ENCODE results near the gene BRAF. TPM values are rescaled to one million over a fixed set of nuclear protein-coding genes. Genes with fewer than 3 reads are reported as not detected.

Gene BRAF
- total RNA-seq, 1 experiment from 2014 or later: 29.7 TPM

DNA sequence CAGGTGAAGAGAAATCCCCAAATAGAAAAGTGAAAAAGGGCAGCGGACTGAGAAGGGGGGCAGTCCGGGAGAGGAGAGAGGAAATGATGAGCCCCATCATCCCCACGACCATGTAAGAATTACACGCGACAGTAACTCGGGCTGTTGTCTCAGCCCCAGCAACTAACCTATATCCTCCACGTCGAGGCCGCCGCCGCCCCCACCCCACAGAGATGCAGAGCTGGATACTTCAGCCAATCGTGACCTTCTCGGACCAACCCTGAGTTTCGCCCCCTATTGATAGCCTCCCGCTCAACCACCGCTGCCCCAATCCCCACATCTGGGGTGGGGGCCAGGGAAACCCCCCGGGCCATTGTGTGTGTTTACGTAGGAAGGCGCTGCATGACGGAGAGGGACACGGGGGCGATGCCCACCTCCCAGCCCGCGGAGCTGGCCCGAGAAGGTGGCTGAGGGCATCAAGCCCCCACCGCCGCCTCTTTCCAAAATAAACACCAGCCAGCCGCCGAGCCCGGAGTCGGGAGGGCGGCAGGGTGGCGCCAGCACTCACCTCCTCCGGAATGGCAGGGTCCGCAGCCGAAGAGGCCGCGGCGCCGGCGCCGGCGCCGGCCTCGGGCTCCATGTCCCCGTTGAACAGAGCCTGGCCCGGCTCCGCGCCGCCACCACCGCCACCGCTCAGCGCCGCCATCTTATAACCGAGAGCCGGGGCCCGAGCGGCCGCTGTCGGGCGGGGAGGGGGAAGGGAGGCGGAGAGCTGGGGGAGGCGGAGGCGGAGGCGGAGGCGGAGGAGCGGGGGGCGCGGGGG lies 509 bp downstream of the BRAF start:
- RAD21 ChIA-PET (ENCODE audit: low non-redundant PET in 1 of 2, low total read pairs in 2 of 2, uncharacterized antibody in 2 of 2, unreplicated experiment in 2 of 2): no interaction called here
- intact Hi-C loops (cut with micrococcal nuclease): loop anchor here (2.0 kb wide), 2 partner anchors 91 to 113 kb away; partner anchors contain the start of gene MRPS33
- CTCF ChIA-PET: interaction anchor here (1.0 kb wide), 1 partner anchor 91 kb away, joined by 4 read pairs; the partner anchor contains the start of gene MRPS33
- Histone ChIP-seq H3K9me2 (ENCODE audit: insufficient read depth) (no peaks in the 10 kb centered on the region), H3K79me2 (ENCODE audit: insufficient read depth, low read length) (peaks cover 52% of the 10 kb centered on the region), H3K9me3 (ENCODE audit: control insufficient read depth in 1 of 2, insufficient read depth in 1 of 2, low read depth in 1 of 2, low read length in 2 of 2) (no peaks in the 10 kb centered on the region), H3K4me1 (ENCODE audit: control insufficient read depth in 1 of 2, insufficient read depth in 2 of 2, low read length in 2 of 2) (peaks cover 0 to 14% of the 10 kb centered on the region in 2 experiments; a peak in 3 of 4 replicates), H3K9ac (ENCODE audit: low read length) (peak overlapping the region; percentile 88), H2AFZ (ENCODE audit: low read depth, low read length, poor library complexity, severe bottlenecking) (peak overlapping the region; percentile 77), H3K27ac (ENCODE audit: low read depth, low read length) (peak overlapping the region; percentile 89), H3K4me2 (ENCODE audit: low read length) (peak overlapping the region; percentile 82), H3K27me3 (ENCODE audit: insufficient read depth, low read length) (no peaks in the 10 kb centered on the region), H3K36me3 (ENCODE audit: control insufficient read depth in 1 of 2, insufficient read depth in 2 of 2, low read length in 2 of 2) (no peaks in the 10 kb centered on the region), H3K4me3 (replicated peaks in 1 of 2; ENCODE audit: low read depth in 1 of 2, low read length in 2 of 2) (peak overlapping the region; percentile 88), H4K20me1 (ENCODE audit: insufficient read depth) (0 out of 2 replicates have a peak, but pooled peaks cover 3% of the 10 kb centered on the region)
- TF ChIP-seq POLR2AphosphoS5 (IDR thresholded peaks at IDR 0.05; ENCODE audit: low read depth, low read length) (no peak), RAD21 (IDR thresholded peaks at IDR 0.05; ENCODE audit: low read depth) (no peak), YY1 (IDR thresholded peaks at IDR 0.05; ENCODE audit: extremely low read depth, insufficient replicate concordance, low read depth, low read length) (peak; percentile 92), EGR1 (IDR thresholded peaks at IDR 0.05; ENCODE audit: low read depth) (peak; percentile 59; the same call in 1 of the 2 replicates), ZFX (IDR thresholded peaks at IDR 0.05) (peak; percentile 74)
- TF ChIP-seq, protein P1, sequence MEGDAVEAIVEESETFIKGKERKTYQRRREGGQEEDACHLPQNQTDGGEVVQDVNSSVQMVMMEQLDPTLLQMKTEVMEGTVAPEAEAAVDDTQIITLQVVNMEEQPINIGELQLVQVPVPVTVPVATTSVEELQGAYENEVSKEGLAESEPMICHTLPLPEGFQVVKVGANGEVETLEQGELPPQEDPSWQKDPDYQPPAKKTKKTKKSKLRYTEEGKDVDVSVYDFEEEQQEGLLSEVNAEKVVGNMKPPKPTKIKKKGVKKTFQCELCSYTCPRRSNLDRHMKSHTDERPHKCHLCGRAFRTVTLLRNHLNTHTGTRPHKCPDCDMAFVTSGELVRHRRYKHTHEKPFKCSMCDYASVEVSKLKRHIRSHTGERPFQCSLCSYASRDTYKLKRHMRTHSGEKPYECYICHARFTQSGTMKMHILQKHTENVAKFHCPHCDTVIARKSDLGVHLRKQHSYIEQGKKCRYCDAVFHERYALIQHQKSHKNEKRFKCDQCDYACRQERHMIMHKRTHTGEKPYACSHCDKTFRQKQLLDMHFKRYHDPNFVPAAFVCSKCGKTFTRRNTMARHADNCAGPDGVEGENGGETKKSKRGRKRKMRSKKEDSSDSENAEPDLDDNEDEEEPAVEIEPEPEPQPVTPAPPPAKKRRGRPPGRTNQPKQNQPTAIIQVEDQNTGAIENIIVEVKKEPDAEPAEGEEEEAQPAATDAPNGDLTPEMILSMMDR (IDR thresholded peaks at IDR 0.05 in 2 of 3, conservative IDR thresholded peaks at IDR 0.05 in 1 of 3; ENCODE audit: borderline replicate concordance in 1 of 3, insufficient read depth in 1 of 3, low read depth in 2 of 3, low read length in 2 of 3): peak in 2 of 3 experiments; percentile 50 to 57; a peak in 5 of 6 replicates
- POLR2A ChIA-PET: interaction anchor here (0.9 kb wide), 1 partner anchor 9 kb away, joined by 3 read pairs; no protein-coding TSS in a partner anchor
- ATAC-seq: peak; percentile 85
- no TSS peak for BruUV-seq (replicated peaks)
- peak; percentile 32 for DNase-seq (ENCODE audit: low read depth, low spot score)

Measured in HCT116 (cell line).